Ureter (tissue), 1 donor: ENCODE results near the gene PRR33. TPM values are rescaled to one million over a fixed set of nuclear protein-coding genes. Genes with fewer than 3 reads are reported as not detected.
"Not testable (repeated sequence)": the region's sequence is repeated elsewhere in the genome, so short reads cannot be mapped to it uniquely, and the experiment has no call there.

Experiments
- DNase-seq: peaks from one replicate; pipeline ENCODE4 v3.0.0-alpha.2; 2020; ENCODE audit warnings: low spot score
- total RNA-seq: library from RNA; stranded (reverse); gene quantifications from one replicate; pipeline ENCODE4 v1.2.4, GENCODE V29; 2023
- donor health status: DM: yes; HTN: yes; CAD: no.

PRR33 gene
- total RNA-seq, 1 donor from 2014 or later: not detected

GRCh38 chr11:1875851-1876301 lies 15.8 kb downstream of the PRR33 start:
- not testable (repeated sequence) for DNase-seq

GRCh38 chr11:1875093-1875850 lies 16.4 kb downstream of the PRR33 start:
- DNase-seq: no peak

DNA sequence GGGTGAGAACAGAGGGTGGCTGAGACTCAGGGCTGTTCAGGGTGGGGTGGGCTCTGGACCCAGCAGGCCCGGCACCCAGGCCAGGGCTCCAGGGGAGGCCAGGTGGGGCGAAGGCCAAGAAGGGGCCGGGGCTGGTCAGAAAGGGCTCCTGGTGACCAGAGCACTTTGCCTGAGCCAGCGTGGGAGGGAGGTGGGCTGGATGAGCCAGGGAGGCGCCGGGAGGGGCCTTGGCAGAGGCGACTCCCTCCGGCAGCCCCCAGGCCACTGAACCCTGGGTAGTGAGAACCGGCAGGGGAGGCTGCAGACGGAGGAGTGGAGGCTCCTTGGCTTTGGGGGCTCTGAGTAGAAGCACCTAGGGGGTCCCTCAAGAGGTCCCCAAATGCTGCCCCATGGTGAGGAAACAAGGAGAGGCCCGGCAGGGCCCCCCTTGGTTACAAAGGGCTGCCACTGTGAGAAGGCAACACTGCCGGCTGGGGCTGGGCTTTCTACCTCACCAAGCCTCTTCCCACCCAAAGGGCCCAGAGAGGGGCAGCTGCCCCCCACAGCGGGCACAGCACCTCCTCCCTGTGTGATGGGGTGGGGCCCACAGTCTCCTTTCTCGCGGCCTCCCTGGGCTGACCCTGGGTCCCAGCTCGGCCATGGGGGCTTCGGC lies 17.1 kb downstream of the PRR33 start:
- not testable (repeated sequence) for DNase-seq

DNA sequence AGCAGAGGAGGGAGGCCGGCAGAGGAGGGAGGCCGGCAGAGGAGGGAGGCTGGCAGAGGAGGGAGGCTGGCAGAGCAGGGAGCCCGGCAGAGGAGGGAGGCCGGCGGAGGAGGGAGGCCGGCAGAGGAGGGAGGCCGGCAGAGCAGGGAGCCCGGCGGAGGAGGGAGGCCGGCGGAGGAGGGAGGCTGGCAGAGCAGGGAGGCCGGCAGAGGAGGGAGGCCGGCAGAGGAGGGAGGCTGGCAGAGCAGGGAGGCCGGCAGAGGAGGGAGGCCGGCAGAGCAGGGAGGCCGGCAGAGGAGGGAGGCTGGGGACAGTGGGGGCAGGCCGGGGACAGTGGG lies 17.9 kb downstream of the PRR33 start:
- not testable (repeated sequence) for DNase-seq

- no peak for DNase-seq
Observed at GRCh38 chr11:1873048-1873812, 18.5 kb downstream of the PRR33 start.

DNA sequence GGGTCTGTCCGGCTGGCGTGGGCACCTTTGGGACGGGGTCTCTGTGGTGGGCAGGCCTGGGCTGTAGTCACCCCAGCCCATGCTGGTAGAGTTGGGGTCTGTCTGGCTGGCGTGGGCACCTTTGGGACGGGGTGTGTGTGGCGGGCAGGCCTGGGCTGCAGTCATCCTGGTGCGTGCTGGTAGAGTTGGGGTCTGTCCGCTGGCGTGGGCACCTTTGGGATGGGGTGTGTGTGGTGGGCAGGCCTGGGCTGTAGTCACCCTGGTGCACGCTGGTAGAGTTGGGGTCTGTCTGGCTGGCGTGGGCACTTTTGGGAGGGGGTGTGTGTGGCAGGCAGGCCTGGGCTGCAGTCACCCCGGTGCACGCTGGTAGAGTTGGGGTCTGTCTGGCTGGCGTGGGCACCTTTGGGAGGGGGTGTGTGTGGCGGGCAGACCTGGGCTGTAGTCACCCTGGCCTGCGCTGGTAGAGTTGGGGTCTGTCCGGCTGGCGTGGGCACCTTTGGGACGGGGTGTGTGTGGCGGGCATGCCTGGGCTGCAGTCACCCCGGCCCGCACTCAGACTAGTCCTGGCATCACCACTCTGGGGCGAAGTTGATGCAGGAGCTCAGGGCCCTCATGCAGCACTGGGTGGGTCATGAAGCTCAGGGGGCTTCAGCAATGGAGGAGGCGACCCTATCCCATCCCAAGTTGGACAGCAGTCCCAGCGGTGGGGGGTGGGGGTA lies 19.3 kb downstream of the PRR33 start:
- DNase-seq: no peak

DNA sequence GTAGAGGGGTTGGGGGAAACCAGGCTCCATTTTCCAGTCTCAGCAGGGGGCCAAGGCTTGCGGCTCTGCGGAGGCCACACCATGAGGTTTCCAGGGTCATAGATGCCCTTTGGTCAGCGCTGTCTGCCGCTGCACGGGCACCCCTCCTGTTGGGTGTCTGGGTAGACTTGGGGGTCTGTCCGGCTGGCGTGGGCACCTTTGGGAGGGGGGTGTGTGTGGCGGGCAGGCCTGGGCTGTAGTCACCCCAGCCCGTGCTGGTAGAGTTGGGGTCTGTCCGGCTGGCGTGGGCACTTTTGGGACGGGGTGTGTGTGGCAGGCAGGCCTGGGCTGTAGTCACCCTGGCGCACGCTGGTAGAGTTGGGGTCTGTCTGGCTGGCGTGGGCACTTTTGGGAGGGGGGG lies 20.2 kb downstream of the PRR33 start:
- no peak for DNase-seq

GRCh38 chr11:1870721-1871466 lies 20.8 kb downstream of the PRR33 start:
- no peak for DNase-seq

- DNase-seq: no peak
Observed at GRCh38 chr11:1870326-1870696, 21.4 kb downstream of the PRR33 start.

DNA sequence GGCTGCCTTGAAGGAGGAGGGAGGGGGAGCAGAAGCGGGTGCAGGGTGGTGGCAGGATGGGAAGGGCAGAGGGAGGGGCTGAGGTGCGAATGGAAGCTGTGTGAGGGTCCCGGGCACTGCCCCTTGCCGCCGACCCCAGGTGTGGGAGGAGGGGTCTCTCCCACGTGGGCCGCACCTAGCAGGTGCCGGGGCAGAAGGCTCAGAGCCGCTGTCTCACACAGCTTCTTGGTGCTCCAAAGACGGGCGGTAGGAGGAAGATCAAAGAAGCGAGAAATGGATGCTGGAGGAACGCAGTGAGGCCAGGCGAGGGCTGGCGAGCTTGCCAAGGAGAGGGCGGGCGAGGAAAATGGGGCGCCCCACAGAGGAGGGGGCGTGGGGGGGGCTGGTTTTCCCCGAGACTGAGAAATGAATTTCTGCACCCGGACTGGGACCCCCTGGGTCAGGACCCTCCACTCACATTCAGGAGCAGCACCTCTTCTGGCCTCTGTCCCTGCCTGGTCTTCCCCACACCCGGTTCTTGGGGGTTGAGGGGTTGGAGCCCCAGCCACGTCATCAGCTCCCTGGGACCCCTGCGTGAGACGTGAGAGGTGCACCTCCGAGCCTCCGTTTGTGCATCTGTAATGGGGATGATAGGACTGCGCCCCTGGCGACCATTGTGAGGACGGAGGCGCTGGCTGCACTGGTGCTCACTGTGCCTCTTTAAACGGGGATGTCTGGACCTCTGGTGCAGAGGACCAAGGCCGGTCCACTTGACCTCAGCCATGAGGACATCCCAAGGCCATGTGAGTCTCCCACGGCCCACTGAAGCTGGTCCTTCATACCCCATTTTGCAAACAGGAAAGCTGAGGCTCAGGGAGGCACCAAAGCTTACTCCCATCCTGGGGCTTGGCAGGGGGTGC lies 22.0 kb downstream of the PRR33 start:
- DNase-seq: no peak

GRCh38 chr11:1868636-1869291 lies 22.9 kb downstream of the PRR33 start:
- DNase-seq: no peak

- DNase-seq: no peak
Observed at GRCh38 chr11:1868056-1868635, 23.5 kb downstream of the PRR33 start.

- DNase-seq: no peak
Observed at GRCh38 chr11:1867381-1867780, 24.3 kb downstream of the PRR33 start.

- no peak for DNase-seq
Observed at GRCh38 chr11:1866776-1867175, 24.9 kb downstream of the PRR33 start.

DNA sequence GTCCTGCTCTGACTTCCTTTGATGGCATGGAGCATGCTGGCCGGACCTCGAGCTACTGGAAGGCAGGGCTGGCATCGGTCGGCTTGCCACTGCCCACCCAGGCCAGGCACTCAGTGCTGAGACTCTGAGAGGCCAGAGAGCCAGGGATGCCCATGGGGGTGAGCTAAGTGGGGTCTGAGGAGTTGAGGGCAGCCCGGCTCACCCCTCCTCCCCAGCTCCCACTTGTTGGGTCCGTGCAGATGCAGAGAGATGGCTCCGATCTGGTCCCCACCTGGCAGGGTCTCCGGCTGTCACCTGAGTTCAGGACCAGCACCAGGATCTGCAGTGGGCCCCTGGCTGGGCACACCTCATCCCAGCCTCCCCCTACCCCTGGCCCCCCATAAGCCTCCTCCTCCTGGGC lies 25.5 kb downstream of the PRR33 start:
- no peak for DNase-seq

DNA sequence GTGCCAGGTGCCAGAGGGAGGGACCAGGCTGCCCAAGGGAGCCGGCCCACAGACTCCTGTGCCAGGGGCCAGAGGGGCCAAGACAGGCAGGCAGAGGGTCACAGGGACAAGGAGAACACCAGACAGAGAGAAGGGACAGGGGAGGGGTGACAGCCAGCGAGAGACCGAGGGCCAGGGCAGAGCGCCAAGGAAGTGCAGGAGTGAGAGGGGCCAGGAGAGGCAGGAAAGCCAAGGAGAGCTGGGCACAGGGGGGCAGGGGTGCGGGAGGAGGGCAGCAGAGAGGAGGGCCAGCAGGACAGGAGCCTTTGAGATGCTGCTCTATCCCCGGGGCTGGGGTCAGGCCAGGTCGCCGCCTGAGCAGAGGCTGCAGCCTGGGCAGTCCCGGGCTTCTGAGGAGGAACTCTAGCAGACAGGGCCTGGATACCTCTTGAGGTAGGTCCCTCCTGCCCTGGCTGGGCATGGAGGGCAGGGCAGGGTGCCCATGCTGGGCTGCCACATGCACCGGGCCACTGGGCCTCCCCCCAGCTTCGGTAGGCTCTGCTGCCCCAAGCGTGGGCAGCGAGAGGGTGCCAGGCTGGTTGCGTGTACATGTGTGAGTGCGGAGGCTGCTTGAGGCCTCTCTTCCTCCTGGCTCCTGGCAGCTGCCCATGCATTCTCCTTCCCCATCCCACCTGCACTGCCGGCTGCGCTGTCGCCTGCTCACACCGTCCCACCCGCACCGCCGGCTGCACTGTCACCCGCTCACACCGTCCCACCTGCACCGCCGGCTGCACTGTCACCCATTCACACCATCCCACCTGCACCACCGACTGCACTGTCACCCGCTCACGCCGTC lies 26.6 kb downstream of the PRR33 start:
- DNase-seq: no peak

GRCh38 chr11:1864231-1864630 lies 27.5 kb downstream of the PRR33 start:
- DNase-seq: no peak
